NT2/D1 (cell line): ENCODE measurements around the gene PLK5.

ENCODE experiments used
- YY1 ChIP-seq: IDR thresholded peaks from 2 replicates; pipeline ENCODE4 v1.6.1; 2011; ENCODE audit not compliant: insufficient read length, insufficient read depth
- ZNF274 ChIP-seq: IDR thresholded peaks from 2 replicates; pipeline ENCODE4 v1.6.1; 2011; ENCODE audit warnings: mild to moderate bottlenecking, low read depth, low read length

DNA sequence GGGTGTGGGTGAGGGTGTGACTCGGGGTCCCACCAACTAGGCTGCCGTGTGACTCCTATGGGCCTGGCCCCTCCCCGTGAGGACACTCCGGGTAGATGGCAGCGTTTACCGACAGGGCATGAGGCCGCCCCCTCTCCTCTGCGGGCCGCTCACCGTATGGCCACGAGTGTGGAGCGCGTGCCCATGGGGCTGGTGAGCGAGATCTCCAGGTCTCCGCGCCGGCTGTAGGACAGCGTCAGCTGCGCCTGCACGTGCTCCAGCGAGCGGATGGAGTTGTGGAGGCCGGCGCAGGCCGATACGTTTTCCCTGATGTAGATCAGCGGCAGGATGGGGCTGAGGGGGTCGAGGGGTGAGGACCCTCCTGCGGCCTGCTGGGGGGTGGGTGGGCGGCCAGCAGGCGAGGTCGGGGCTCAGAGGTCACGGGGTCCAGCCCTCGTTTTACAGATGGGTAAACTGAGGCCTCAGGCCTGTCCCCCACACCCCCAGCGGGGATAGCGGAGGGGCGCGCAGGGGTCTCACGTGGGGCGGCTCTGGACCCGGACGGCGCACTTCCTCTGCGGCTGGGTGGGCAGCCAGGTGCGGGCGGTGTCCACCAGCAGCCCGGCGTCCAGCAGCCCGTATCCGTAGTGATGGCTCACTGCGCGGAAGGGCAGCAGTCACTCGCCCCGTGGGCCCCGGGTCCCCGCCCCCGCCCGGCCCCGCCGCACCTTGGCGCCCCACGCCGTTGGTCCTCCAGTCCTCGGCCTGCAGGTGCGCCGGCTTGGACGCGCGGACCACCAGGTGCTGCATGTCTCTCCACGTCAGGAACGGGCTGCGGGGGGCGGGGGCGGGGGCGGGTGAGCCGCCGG lies 40.5 kb upstream of the PLK5 start:
- TF ChIP-seq YY1 (no peak), ZNF274 (no peak)
